NCI-H748 treated with DMSO at 0.1 percent for 48 hours (cell line): ENCODE data around the gene GOLGA8M.
"Not testable (repeated sequence)": the region's sequence is repeated elsewhere in the genome, so short reads cannot be mapped to it uniquely, and the experiment has no call there.

Experiments
- DNase-seq: peaks from one replicate; lab custom pipeline; 2025; lab: John Stamatoyannopoulos, UW

Gene GOLGA8M

GRCh38 chr15:28663717-28664116, 48.5 kb downstream of the GOLGA8M start:
- DNase-seq: not testable (repeated sequence)

- DNase-seq: not testable (repeated sequence)
Measured at GRCh38 chr15:28660750-28661149, 51.5 kb downstream of the GOLGA8M start.

- DNase-seq: not testable (repeated sequence)
Measured at GRCh38 chr15:28656018-28656360, 56.2 kb downstream of the GOLGA8M start.

GRCh38 chr15:28655329-28656017, 56.7 kb downstream of the GOLGA8M start:
- DNase-seq: not testable (repeated sequence)

DNA sequence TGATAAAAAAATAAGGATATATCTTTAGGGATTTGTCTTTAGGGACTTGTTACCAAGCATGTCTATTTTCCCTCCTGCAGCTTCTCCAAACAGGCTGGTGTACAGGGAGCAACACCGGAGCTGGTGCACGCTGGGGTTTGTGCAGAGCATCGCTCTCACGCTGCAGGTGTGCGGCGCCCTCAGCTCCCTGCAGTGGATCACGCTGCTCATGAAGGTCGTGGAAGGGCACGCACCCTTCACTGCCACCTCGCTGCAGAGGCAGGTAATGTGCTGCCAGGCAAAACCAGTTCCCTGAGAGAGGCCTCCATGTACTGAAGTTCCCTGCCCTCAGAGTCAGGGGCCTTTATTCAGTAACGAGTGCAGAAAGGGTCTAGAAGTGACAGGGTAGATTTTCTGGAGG, 58.0 kb downstream of the GOLGA8M start:
- not testable (repeated sequence) for DNase-seq

- not testable (repeated sequence) for DNase-seq
Measured at GRCh38 chr15:28652538-28652937, 59.7 kb downstream of the GOLGA8M start.
